Caco-2 (cell line): Measurements from ENCODE around the gene SLIT3. TPM values are rescaled to one million over a fixed set of nuclear protein-coding genes. Genes with fewer than 3 reads are reported as not detected.

ENCODE experiments used
- BruUV-seq: library from RNA; stranded (reverse); fragments of 400-500 nt; replicated peaks from 2 replicates; lab custom pipeline; 2021; lab: Mats Ljungman, UMichigan
- CTCF ChIA-PET: fragments of 300-600 bp; sonication (Branson Sonifier 250); formaldehyde crosslinking; loops from one replicate; lab custom pipeline; 2022; ENCODE audit warnings: antibody characterized with exemption; lab: Charles Lee
- POLR2A ChIA-PET: fragments of 300-600 bp; sonication (Branson Sonifier 250); formaldehyde crosslinking; loops from one replicate; lab custom pipeline; 2022; ENCODE audit warnings: antibody characterized with exemption; lab: Charles Lee
- DNase-seq, 2 experiments: peaks; one replicate each; pipeline versions ENCODE4 v3.0.0 to v3.0.0-alpha.2; 2020 to 2022
- H3K27me3 ChIP-seq: replicated peaks from 2 replicates; pipeline ENCODE4 v1.6.0; 2011; ENCODE audit warnings: low read length; ENCODE audit not compliant: control insufficient read depth, insufficient read depth
- H3K36me3 ChIP-seq: 2 replicates; pipeline ENCODE4 v1.5.1; 2011; ENCODE audit warnings: low read length; ENCODE audit not compliant: control insufficient read depth, insufficient read depth
- H3K4me1 ChIP-seq: fragments of 250-450 bp; sonication (Bioruptor Pico); 2 replicates; pipeline ENCODE4 v1.5.1; 2020; ENCODE audit warnings: mild to moderate bottlenecking
- H3K4me3 ChIP-seq: 2 replicates; pipeline ENCODE4 v1.5.1; 2011; ENCODE audit warnings: low read depth, mild to moderate bottlenecking, control low read depth, low read length
- H3K9me3 ChIP-seq: fragments of 250-450 bp; sonication (Bioruptor Pico); 2 replicates; pipeline ENCODE4 v1.5.1; 2020; ENCODE audit warnings: mild to moderate bottlenecking, moderate library complexity
- H3K27ac Mint-ChIP-seq: one replicate; pipeline ENCODE4 v1.8.0; 2022; ENCODE audit warnings: mixed read lengths; ENCODE audit not compliant: unreplicated experiment
- H3K27me3 Mint-ChIP-seq: one replicate; pipeline ENCODE4 v1.8.0; 2022; ENCODE audit warnings: mixed read lengths; ENCODE audit not compliant: insufficient read depth, unreplicated experiment
- H3K36me3 Mint-ChIP-seq: one replicate; pipeline ENCODE4 v1.8.0; 2022; ENCODE audit warnings: mild to moderate bottlenecking, mixed read lengths; ENCODE audit not compliant: insufficient read depth, unreplicated experiment
- H3K4me1 Mint-ChIP-seq: one replicate; pipeline ENCODE4 v1.8.0; 2022; ENCODE audit warnings: low read depth, mixed read lengths; ENCODE audit not compliant: unreplicated experiment
- H3K4me3 Mint-ChIP-seq: one replicate; pipeline ENCODE4 v1.8.0; 2022; ENCODE audit warnings: mild to moderate bottlenecking, moderate library complexity, mixed read lengths; ENCODE audit not compliant: unreplicated experiment
- H3K9me3 Mint-ChIP-seq: one replicate; pipeline ENCODE4 v1.8.0; 2022; ENCODE audit warnings: mixed read lengths; ENCODE audit not compliant: unreplicated experiment
- intact Hi-C: fragments of 100-400 bp; cut with micrococcal nuclease; formaldehyde crosslinking; loops from one replicate; pipeline ENCODE4 v1.10.0; 2022; ENCODE audit not compliant: unreplicated experiment
- total RNA-seq: library from RNA; stranded (reverse); gene quantifications from 2 replicates; pipeline ENCODE4 v1.2.3, GENCODE V29; 2022
- TF ChIP-seq, protein P1 (sequence below), 2 experiments: fragments of 200-600 bp in 1 of 2; IDR thresholded peaks; 1 replicate in 1 of 2; 2 replicates in 1 of 2; pipeline versions ENCODE4 v1.5.1 to v1.8.0; 2011 to 2022; ENCODE audit warnings: antibody characterized with exemption in 1 of 2, control low read depth in 1 of 2, inconsistent platforms in 1 of 2, low read depth in 1 of 2, low read length in 1 of 2, mild to moderate bottlenecking in 1 of 2, moderate library complexity in 1 of 2; ENCODE audit not compliant: insufficient read depth in 1 of 2, severe bottlenecking in 1 of 2, unreplicated experiment in 1 of 2

SLIT3 gene
- total RNA-seq, 1 experiment from 2014 or later, result 2.1 TPM

GRCh38 chr5:169149317-169149716 lies 151.6 kb downstream of the SLIT3 start:
- Histone ChIP-seq H3K36me3 (no peaks in the 10 kb centered on the region), H3K4me3 (no peak overlapping the region), H3K27me3 (no peaks in the 10 kb centered on the region), H3K9me3 (no peaks in the 10 kb centered on the region), H3K4me1 (peaks cover 21% of the 10 kb centered on the region; the same call in 1 of the 2 replicates)
- POLR2A ChIA-PET, result no interaction called here
- no peaks in the 10 kb centered on the region for H3K27me3 Mint-ChIP-seq
- CTCF ChIA-PET, result interaction anchor here (0.8 kb wide), 1 partner anchor 153 kb away, joined by 4 read pairs; no protein-coding TSS in a partner anchor
- no TSS peak for BruUV-seq
- no peaks in the 10 kb centered on the region for H3K36me3 Mint-ChIP-seq
- peaks cover 28% of the 10 kb centered on the region for H3K4me1 Mint-ChIP-seq
- peak in 1 of 2 experiments; percentile 42 for DNase-seq
- no peaks in the 10 kb centered on the region for H3K9me3 Mint-ChIP-seq
- H3K4me3 Mint-ChIP-seq, result no peak overlapping the region
- TF ChIP-seq, protein P1, sequence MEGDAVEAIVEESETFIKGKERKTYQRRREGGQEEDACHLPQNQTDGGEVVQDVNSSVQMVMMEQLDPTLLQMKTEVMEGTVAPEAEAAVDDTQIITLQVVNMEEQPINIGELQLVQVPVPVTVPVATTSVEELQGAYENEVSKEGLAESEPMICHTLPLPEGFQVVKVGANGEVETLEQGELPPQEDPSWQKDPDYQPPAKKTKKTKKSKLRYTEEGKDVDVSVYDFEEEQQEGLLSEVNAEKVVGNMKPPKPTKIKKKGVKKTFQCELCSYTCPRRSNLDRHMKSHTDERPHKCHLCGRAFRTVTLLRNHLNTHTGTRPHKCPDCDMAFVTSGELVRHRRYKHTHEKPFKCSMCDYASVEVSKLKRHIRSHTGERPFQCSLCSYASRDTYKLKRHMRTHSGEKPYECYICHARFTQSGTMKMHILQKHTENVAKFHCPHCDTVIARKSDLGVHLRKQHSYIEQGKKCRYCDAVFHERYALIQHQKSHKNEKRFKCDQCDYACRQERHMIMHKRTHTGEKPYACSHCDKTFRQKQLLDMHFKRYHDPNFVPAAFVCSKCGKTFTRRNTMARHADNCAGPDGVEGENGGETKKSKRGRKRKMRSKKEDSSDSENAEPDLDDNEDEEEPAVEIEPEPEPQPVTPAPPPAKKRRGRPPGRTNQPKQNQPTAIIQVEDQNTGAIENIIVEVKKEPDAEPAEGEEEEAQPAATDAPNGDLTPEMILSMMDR (IDR thresholded peaks at IDR 0.05; ENCODE audit: insufficient read depth in 1 of 2, low read depth in 1 of 2, low read length in 1 of 2, severe bottlenecking in 1 of 2, unreplicated experiment in 1 of 2), result peak; percentile 52 to 76
- intact Hi-C loops, result loop anchor here (2.0 kb wide), 1 partner anchor 163 kb away; no protein-coding TSS in a partner anchor
- peak overlapping the region; percentile 51 for H3K27ac Mint-ChIP-seq

DNA sequence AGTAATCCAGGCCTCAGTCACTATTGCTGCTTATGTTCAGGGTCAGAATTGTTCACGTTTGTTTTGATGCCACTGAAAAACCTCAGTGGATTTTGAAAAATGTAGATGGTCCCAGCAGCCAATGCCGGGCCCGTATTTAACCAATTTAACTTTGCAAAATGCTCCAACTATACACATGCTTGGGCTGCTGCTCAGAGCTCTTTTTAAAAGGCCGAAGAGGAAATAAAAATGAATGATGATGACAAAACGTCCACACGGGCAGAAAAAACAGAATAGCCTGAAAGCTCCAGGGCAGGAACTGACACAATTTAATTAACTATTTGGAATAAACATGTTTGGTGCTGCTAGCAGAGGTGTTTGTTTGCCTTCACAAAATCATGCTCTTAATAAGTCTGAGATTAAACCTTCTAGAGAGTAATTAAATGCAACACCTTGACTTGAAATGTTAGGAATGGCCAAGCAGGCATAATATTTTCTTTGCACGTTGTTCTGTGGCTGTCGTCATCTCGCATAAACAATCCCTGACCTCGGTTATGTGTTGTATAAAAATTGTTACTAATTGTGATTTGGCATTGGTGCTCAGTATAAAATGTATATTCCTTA lies 152.7 kb downstream of the SLIT3 start:
- CTCF ChIA-PET, result interaction anchor here (0.8 kb wide), 1 partner anchor 152 kb away, joined by 4 read pairs; no protein-coding TSS in a partner anchor
- H3K27me3 Mint-ChIP-seq, result no peaks in the 10 kb centered on the region
- TF ChIP-seq, protein P1 (IDR thresholded peaks at IDR 0.05; ENCODE audit: insufficient read depth in 1 of 2, low read depth in 1 of 2, low read length in 1 of 2, severe bottlenecking in 1 of 2, unreplicated experiment in 1 of 2), result no peak
- no peak for DNase-seq
- Histone ChIP-seq H3K4me1 (peaks cover 17% of the 10 kb centered on the region; the same call in 1 of the 2 replicates), H3K27me3 (no peaks in the 10 kb centered on the region), H3K36me3 (no peaks in the 10 kb centered on the region), H3K9me3 (no peaks in the 10 kb centered on the region), H3K4me3 (no peak overlapping the region)
- BruUV-seq, result no TSS peak
- no peak overlapping the region for H3K27ac Mint-ChIP-seq
- H3K36me3 Mint-ChIP-seq, result no peaks in the 10 kb centered on the region
- intact Hi-C loops, result loop anchor here (2.0 kb wide), 1 partner anchor 161 kb away; no protein-coding TSS in a partner anchor
- POLR2A ChIA-PET, result no interaction called here
- H3K9me3 Mint-ChIP-seq, result no peaks in the 10 kb centered on the region
- H3K4me3 Mint-ChIP-seq, result no peak overlapping the region
- H3K4me1 Mint-ChIP-seq, result peaks cover 18% of the 10 kb centered on the region

DNA sequence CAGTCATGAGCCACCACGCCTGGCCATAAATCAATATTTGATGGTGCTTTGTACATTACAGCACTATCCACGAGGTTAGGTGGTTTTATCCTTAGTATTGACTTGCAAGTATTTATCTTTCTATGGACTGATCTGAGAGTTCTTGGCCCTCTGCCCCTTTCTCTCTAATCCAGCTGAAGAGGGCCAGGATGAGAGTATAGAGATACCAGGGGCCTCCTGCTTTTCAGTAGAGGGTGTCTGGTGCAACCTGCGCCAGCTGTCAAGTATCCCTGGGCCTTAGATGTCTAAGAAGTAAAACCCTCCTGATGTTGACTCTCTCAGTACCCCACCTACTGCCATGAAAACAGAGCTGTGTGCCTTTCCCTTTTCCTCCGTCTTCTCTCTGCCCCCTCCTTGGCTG lies 153.4 kb downstream of the SLIT3 start:
- BruUV-seq, result no TSS peak
- intact Hi-C loops, result no loop called here
- no peaks in the 10 kb centered on the region for H3K9me3 Mint-ChIP-seq
- Histone ChIP-seq H3K27me3 (no peaks in the 10 kb centered on the region), H3K9me3 (no peaks in the 10 kb centered on the region), H3K4me1 (peaks cover 10% of the 10 kb centered on the region; the same call in 1 of the 2 replicates), H3K4me3 (no peak overlapping the region), H3K36me3 (no peaks in the 10 kb centered on the region)
- ChIA-PET CTCF (no interaction called here), POLR2A (no interaction called here)
- DNase-seq, result no peak
- H3K27ac Mint-ChIP-seq, result no peak overlapping the region
- H3K27me3 Mint-ChIP-seq, result no peaks in the 10 kb centered on the region
- peaks cover 15% of the 10 kb centered on the region for H3K4me1 Mint-ChIP-seq
- H3K36me3 Mint-ChIP-seq, result no peaks in the 10 kb centered on the region
- TF ChIP-seq, protein P1 (IDR thresholded peaks at IDR 0.05; ENCODE audit: insufficient read depth in 1 of 2, low read depth in 1 of 2, low read length in 1 of 2, severe bottlenecking in 1 of 2, unreplicated experiment in 1 of 2), result no peak
- no peak overlapping the region for H3K4me3 Mint-ChIP-seq
